Activated CD8-positive, alpha-beta memory T cell treated with anti-CD3 and anti-CD28 coated beads, Interleukin-2, amount 50 U/mL, for 4 hours (primary cell): Measurements from ENCODE around the gene ADAM17.
"Not testable (repeated sequence)": the region's sequence is repeated elsewhere in the genome, so short reads cannot be mapped to it uniquely, and the experiment has no call there.

Experiments used
- DNase-seq: peaks from one replicate; pipeline ENCODE4 v3.0.0-alpha.2; 2020

The ADAM17 gene

GRCh38 chr2:9555297-9556120 is at the start of gene ADAM17:
Gene ADAM17 (minus strand): TSS chr2:9555830. CDS start chr2:9555605, 225 bp downstream.
- peak; percentile 81 for DNase-seq

- no peak for DNase-seq
These were observed 46.8 kb upstream of the ADAM17 start for GRCh38 chr2:9602412-9602811.

DNA sequence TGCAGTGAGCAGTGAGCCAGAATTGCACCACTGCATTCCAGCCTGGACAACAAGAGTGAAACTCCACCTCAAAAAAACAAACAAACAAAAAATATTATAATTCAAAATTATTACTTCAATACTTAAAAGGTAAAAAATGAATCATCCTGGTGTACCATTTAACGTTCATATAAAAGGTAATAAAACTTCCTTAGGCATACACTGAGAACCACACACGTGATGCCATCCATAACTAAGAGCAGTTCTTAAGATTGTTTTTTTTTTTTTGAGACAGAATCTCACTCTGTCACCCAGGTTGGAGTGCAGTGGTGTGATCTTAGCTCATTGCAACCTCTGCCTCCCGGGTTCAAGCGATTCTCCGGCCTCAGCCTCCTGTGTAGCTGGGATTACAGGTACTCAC is 45.8 kb upstream of the ADAM17 start:
- no peak for DNase-seq

DNA sequence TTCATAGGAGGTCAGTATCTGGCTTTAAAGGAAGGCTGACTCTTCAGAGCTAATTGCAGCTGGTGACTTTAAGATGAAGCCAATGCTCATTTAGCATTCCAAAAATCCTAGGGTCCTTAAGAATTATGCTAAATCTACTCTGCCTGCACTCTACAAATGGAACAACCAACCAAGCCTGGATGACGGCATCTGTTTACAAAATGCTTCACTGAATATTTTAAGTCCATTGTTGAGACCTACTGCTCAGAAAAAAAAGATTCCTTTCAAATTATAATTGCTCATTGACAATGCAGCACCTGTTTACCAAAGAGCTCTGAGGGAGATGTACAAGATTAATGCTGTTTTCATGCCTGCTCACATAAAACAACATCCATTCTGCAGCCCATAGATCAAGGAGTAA is 43.8 kb upstream of the ADAM17 start:
- DNase-seq: no peak

DNA sequence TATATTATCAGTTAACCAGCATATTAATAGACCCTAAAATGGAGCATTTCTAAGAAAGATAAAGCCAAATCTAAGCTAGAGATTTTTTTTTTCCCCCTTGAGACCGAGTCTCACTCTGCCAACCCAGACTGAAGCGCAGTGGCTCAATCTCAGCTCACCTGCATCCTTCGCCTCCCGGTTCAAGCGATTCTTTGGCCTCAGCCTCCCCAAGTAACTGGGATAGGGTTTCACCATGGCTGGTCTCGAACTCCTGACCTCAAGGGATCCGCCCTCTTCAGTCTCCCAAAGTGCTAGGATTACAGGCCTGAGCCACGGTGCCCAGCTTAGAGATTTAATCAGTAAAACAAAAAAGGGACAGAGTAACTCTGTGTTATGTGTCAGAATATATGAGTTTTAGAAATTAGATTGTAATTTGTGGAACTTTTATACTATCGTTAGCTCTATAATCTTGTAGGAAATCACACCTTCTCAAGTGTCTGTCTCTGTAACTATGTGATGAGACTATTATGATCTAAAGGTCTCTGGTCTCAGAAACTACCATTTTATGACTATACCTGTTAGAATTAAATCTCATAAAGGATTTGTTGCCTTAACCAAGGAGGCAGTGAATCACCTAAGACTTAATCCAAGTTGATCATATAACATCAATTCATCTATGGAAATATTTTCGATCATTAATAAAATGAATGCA is 41.1 kb upstream of the ADAM17 start:
- no peak for DNase-seq

DNA sequence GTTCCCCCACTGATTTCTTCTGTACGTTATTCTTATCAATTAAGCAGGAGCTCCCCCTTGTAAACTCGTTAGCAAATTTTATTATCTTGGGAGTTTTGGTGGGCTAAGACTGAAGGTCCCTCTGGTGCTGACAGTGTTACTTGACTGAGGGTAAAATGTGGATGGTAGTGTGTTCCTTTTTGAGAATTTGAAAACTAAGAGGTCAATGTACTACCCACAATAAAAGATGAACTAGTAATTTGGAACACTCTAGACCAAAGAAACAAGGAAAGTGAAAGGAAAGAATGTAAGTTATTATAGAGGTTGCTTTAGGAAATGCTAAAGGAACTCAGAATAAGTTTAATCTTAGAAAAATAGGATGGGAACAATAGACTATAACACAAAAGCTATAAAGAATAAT is 40.1 kb upstream of the ADAM17 start:
- no peak for DNase-seq

GRCh38 chr2:9595256-9595655 is 39.6 kb upstream of the ADAM17 start:
- not testable (repeated sequence) for DNase-seq

DNA sequence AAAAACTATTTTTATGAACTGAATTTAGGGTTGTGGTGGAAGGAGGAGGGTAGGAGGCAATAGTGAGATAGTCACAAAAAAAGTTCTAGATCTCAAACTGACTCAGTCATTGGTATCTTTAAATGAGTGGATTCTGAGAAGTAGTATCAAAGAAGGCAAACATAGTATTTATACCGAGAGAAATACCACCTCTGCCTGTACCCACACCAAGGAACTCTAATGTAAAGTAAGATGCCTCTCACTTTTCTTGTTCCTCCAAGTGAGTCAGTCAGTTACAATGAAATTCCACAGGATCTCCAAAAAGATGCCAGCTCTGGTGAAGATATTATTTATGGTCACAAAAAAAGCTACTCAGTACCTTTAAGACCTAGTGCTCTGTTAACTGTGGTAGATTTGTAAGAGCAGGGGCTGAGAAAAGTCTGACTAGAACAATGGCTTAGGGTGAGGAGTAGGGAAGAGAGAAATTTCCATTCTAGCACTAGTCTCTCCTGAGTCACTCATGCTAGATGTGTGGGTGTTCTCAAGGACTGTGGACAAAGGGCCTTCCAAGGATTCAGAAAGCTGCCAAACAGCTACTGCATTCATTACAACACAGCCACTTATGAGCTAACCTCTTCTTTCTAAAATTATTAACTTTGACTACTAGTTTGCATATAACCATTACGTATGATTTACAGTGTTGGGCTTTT is 38.9 kb upstream of the ADAM17 start:
- DNase-seq: no peak

DNA sequence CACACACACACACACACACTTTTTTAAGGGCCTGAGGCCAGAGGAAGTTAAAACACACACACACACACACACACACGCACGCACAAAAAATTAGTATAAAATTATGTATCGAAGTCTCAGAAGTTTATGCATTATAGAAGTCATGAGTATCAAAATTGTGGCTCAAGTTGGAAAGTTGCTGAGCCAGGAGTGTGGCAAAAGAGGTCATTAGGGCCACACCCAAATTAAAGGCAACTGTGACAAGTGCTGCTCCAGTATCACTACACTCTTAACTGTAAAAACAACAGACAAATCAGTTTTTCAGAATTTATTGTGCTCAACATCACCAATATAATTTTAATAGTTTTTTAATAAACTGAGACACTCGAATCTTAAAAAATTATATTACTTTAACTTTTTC is 38.3 kb upstream of the ADAM17 start:
- no peak for DNase-seq

DNA sequence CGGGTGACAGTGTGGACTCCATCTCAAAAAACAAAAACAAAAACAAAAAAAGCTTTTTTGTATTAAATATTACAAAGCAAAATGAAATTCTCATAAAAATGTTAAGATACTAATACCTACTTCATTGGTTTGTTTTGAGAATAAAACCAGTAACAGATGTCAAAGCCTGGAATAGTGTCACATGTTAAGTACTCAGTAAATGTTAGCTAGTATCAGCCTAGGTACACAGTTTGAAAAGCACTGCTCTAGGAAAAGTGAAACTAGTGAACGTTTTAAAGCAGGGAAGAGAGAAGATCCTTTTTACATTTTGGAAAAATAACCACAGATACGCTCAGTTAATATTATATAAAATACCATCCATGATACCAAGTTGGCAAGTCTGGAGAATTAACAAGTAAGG is 37.1 kb upstream of the ADAM17 start:
- DNase-seq: no peak

GRCh38 chr2:9590641-9591040 is 35.0 kb upstream of the ADAM17 start:
- DNase-seq: no peak

GRCh38 chr2:9586465-9586864 is 30.8 kb upstream of the ADAM17 start:
- DNase-seq: no peak

DNA sequence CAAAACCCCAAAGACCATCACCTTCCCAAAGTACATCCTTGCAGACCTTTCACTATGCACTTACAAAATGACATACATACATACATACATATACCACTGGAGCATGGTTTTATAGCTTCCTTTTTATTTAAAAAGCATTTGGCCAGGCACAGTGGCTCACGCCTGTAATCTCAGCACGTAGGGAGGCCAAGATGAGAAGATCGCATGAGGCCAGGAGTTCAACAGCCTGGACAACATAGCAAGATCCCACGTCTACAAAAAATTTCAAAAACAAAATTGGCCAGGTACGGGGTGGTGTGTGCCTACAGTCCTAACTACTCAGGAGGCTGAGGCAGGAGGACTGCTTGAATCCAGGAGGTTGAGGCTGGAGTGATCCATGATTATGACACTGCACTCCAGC is 29.9 kb upstream of the ADAM17 start:
- no peak for DNase-seq

- not testable (repeated sequence) for DNase-seq
These were observed 29.3 kb upstream of the ADAM17 start for GRCh38 chr2:9584902-9585301.

DNA sequence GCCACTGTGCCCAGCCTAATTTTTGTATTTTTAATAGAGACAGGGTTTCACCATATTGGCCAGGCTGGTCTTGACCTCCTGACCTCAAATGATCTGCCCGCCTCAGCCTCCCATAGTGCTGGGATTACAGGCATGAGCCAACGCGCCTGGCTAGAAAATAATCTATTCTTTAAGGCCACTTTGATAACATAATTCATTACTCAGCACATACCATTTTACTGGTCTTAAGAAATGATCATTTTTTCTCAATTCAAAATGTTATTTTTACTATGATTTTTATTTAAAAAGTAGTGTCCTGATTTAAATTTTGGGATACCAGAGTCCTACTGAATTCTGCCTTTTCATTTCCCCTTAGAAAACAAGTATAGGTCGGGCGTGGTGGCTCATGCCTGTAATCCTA is 27.0 kb upstream of the ADAM17 start:
- no peak for DNase-seq

DNA sequence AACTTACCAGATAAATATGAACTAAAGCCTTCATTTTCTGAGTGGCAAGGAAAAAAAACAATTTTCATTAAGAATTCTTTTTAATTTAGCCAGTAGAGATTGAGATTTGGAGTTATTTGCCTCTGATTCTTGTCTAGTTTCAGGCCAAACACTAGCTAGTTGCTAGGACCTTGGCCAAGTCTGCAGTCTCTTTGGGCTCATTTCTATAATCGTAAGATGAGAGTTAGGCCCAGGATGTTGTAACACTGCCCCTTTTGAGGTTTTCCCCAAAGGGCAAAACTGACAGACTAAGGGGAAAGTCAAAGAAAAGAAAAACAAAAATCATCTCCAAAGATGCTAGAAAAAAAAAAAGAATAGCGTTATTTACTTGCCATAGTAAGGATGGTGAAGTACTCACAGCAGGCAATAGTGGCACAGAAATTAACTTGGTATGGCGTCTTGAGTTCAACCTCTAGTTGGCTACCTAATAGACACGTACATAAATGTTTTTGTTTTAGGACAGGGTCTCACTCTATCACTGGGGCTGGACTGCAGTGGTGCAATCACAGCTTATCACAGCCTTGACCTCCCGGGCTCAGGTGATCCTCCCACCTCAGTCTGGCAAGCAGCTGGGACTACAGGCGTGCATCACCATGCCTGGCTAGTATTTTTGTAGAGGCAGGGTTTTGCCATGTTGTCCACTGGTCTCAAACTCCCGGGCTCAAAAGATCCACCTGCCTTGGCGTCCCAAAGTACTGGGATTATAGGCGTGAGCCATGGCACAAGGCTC is 23.0 kb upstream of the ADAM17 start:
- DNase-seq: no peak

- DNase-seq: no peak
These were observed 18.7 kb upstream of the ADAM17 start for GRCh38 chr2:9574331-9574730.

- no peak for DNase-seq
These were observed 18.2 kb upstream of the ADAM17 start for GRCh38 chr2:9573840-9574239.

GRCh38 chr2:9573013-9573720 is 17.5 kb upstream of the ADAM17 start:
- DNase-seq: no peak

DNA sequence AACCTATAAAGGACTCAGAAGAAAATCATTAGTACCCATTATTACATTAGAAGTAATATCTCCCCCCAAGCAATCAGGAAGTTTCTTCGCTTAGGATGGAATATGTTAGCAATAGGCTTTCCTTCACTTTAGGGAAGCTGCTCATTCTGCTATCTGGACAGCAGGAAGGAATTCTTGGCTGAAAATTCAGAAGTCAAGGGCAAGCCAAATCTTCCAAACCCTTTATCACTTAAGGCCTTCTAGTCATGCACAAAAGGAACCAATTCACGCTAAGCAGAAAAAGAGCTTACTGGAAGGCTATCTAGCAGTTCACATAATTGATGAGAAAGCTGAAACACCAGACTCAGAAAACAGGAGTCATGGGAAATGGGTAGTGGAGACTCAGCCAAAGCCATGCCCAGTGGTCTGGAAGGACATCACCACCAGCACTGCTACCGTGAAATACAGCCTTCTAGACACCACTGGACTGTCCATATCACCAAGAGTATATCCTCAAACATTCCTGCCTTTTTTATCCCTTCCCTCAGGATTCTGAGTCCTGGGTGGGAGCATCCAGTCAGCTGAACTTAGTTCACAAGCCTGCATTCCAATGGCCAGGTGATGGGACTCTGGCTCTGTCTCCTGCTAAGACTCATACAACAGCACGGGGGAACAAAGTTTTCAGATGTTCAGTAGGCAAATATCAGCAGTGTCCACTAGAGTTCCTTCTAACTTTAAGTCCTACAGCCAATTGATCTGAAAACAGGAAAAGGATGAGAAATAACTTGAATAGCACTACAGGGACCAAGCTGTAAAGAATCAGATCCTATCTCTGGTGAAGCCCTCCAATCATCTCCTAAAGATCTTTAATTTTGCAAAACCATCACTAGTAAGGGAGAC is 14.8 kb upstream of the ADAM17 start:
- DNase-seq: no peak

DNA sequence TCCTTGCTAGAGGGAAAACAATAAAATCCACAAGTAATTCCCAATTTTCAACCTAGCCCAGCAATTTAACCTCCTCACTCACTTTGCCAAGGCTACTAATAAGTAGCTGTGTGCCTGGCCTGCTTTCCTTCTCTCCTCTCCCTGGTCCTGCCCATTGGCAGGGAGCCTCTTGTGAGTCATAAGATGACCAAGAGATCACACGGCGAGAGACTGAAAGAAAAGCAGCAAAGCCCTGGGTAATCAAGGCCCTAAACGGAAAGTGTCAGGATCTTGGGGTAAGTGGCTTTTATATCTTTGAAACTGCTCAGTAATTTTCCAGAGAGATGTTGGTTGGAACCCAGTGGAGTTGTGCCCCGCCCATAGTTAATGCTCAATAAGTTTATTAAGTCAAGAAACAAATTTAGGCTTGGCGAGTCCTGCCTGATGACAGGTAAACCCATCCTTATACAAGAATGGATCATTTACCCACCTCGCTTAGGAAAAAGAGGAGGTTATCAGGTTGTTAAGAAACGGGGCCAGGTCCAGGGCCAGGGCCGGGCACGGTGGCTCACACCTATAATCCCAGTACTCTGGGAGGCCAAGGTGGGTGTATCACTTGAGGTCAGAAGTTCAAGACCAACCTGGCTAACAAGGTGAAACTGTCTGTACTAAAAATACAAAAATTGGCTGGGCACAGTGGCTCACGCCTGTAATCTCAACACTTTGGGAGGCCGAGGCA is 10.0 kb upstream of the ADAM17 start:
- DNase-seq: no peak
